Measurements from ENCODE around the gene PP2D1.

PP2D1 gene

DNA sequence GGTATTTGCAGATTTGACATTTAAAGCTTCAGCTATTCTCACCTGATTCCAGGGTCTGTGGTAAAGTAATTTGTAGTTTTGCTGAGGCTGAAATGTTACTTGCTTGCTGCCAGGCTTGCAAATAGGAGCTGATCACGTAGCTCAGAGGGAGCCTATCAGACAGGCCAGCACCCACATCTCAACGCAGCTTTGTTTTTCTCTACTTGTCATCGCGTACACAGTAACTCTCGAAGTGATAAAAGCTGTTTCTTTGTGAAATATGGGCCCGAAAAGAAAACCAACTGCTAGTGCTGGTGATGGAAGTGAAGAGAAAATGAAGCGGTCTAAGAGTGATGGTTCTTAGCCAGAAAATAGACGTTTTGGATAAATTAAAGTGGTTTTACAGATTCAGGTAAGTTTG, 41.7 kb downstream of the PP2D1 start:
- DNase-seq (ENCODE audit: low spot score), result peak; percentile 10

DNA sequence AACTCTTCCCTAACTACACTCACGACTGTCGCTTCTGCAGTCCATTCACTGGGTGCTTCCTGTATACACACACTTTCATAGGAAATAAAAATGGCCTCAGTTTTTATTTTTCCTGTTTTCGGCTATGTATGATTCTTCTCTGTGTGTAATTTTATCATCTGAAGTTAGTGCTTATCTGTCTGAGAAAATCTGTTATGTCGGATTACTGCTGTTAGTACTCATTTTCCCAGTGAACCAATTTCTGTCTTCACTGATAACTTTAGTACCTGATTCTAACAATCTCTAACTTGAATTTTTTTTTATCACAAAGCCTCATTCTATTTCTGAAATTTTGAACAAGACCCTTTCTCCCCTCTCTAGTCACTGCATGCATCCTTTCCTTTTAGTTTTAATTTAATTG, 44.3 kb downstream of the PP2D1 start:
- no peak for DNase-seq (ENCODE audit: low spot score)

DNA sequence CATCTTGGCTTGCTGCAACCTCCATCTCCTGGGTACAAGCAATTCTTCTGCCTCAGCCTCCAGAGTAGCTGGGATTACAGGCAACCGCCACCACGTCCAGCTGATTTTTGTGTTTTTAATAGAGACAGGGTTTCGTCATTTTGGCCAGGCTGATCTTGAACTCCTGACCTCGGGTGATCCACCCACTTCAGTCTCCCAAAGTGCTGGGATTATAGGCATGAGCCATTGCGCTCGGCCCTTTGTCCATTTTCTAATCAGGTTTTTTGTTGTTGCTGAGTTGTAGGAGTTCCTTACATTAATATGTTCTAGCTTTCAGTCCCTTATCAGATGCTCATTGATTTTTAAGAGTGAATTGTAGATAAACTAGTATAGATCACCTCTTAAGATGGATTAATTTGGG, 44.9 kb downstream of the PP2D1 start:
- no peak for DNase-seq (ENCODE audit: low spot score)

DNA sequence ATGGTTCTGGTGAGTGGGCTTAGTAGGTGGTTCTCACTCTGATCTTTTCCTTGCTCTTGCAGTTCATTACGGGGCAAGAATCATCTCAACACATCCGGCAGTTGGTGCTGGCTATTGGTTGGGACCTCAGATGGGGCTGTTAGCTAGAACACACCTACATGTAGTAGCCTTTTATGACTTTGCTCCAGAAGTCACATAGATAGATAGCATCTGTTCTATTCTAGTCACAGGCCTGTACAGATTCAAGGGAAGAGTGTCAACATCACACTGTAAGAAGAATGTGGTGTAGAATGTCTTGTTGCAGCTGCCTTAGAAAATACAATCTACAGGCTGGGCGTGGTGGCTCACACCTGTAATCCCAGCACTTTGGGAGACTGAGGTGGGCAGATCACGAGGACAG, 50.1 kb downstream of the PP2D1 start:
- DNase-seq (ENCODE audit: low spot score), result no peak

DNA sequence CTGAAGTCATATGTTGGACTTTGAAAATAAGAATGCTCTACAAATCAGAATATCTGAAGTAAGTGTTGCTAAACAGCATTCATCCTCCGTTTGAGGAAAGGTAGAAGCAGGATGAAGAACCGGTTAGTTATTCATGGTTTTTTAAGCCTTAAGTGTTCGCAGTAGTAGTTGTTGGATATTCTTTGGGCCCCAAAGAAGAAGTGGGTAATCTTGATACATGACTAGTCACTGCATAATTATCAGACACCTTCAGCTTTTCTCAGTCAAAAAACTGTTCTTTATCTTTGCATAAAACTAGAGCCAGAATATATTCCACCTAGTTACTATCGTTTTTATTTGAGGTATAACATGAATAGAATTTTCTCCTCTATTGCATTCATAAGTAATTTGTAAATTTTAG, 51.4 kb downstream of the PP2D1 start:
- DNase-seq (ENCODE audit: low spot score), result no peak

DNA sequence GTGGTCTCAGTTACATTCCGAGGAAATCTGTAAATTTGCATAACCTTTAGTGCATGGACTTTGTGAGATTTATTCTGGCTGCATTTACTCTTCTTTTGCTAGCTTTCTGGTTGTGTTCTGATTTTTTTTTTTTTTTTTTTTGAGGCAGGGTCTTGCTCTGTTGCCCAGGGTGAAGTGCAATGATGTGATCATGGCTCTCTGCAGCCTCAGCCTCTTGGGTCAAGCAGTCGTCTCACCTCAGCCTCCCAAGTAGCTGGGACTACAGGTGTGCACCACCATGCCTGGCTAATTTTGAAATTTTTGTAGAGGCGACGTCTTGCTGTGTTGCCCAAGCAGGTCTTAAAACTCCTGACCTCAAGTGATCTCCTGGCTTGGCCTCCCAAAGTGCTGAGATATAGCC, 52.6 kb downstream of the PP2D1 start:
- no peak for DNase-seq (ENCODE audit: low spot score)

DNA sequence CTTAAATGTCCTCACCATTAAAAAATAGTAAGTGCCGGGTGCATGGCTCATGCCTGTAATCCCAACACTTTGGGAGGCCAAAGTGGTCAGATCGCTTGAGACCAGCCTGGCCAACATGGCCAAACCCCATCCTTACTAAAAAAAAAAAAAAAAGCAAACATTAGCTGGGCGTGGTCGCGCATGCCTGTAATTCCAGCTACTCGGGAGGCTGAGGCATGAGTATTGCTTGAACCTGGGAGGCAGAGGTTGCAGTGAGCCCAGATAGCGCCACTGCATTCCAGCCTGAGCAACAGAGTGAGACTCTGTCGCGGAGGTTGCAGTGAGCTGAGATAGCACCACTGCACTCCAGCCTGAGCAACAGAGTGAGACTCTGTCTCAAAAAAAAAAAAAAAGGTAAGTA, 54.7 kb downstream of the PP2D1 start:
- peak; percentile 30 for DNase-seq (ENCODE audit: low spot score)

DNA sequence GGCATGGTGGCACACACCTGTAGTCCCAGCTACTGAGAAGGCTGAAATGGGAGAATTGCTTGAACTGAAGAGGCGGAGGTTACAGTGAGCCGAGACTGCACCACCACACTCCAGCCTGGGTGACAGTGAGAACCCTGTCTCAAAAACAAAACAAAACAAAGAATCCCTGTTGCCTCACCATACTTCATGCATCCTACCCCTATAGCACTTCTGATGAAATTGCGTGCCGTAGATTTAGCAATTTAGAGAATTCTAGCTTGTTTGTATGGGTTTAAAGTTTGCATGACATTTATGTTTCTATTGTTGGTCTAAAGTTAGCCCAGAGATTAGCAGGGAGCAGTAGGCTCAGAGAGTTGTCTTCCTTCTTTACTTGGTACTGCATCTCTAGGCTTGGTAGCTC, 57.4 kb downstream of the PP2D1 start:
- no peak for DNase-seq (ENCODE audit: low spot score)

DNA sequence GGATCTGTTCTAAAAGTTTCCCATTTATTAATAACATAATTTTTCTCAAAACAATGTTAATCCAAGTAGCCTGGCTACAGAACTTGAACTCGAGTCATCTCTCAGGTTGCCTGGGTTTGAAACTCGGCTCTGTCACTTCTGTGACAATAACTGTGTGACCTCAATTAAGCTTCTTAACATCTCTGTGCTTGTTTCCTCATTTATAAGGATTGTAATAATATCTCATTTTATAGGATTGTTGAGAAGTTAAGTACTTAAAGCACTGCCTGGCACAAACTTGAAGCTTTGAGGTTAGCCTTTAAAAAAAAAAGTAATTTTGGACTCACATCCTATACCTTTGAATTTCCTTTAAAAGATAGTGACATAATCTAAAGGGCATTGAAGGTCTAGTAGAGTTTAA, 61.7 kb downstream of the PP2D1 start:
- no peak for DNase-seq (ENCODE audit: low spot score)

DNA sequence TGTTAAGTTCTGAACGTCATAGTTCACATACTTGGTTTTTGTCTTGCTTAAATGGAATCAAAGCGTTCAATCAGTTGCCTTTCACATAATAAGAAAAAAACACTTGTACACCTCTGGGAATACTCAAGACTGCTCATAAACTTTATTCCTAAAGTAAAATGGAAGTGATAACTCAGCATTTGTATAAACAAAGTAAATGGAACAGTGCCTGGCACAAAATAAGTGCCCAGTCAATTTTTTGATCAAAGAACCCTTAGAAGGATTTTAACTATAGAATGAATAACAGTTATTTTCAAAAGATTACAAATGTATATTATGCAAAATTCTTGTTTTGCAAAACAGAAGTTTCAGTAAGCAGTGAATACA, 63.9 kb downstream of the PP2D1 start:
- no peak for DNase-seq (ENCODE audit: low spot score)

DNA sequence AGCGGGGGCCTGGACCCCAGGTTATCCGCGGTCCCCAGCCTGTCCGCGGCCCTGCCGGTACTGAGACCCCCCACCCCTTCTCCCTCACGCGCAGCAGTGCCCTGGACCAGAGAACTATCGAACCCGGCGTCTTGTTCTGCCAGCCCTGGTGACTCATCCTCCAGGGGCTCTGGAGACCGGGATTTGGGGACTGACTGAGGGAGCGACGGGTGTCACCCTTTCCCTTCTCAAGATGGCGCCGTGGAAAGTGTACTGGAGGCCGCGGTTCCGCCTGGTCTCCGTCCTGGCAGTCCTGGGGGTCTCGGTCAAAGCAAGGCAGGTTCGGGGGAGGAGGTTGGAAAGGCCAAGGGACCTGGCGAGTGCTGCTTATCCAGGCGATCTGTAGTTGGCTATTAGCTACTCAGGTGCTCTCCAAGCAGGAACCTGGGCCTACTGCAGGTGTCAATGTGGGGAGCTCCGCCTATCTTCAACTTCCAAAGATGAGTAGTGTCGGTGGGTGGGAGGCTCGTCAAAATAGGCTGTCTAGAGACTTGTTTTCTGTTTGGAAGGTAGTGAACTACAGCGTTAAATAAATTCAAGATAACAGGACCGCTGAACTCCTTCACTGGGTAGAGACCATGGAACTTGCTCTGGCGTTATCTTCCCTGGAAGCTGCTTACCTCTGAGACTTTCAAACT, 64.4 kb downstream of the PP2D1 start:
- DNase-seq (ENCODE audit: low spot score), result peak; percentile 62

DNA sequence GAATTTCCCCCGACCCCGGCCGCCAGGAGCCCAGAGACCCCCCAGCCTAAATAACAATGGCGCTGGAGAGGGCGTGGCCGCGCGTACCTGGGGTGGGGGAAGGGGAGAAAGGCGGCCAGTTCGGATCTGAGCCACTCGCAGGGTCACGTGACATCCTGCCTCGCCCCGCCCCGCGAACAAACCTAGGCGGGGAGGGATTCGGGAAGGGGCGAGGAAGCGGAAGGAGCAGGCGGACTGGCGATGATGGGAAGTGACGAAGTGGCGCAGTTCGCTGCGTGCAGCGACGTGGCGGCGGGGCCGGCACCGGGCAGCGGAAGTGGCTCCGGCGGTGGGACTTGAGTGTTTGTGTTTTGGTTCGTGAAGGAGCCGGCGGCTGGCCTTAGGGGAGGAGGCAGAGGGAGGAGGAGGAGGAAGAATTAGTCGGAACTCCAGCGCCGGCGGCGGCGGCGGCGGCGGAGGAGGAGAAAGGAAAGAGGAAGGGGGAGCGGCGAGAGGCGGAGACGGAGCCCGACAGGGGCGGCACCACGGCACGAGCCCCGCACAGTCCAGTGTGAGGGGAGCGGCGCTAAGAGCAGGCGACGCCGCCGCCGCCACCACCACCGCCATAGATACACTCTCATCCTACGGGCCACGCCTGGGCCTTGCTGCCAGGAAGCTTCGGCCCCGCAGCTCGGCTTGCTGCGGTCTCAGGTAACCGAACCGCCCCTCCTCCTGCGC, 65.1 kb downstream of the PP2D1 start, which contains the start of gene RAB5A:
TSS of gene RAB5A (plus strand) at position 266 of the 717 bp plus-strand sequence. CDS start 3,802 bp downstream, outside the sequence.
- DNase-seq (ENCODE audit: low spot score), result peak; percentile 99

DNA sequence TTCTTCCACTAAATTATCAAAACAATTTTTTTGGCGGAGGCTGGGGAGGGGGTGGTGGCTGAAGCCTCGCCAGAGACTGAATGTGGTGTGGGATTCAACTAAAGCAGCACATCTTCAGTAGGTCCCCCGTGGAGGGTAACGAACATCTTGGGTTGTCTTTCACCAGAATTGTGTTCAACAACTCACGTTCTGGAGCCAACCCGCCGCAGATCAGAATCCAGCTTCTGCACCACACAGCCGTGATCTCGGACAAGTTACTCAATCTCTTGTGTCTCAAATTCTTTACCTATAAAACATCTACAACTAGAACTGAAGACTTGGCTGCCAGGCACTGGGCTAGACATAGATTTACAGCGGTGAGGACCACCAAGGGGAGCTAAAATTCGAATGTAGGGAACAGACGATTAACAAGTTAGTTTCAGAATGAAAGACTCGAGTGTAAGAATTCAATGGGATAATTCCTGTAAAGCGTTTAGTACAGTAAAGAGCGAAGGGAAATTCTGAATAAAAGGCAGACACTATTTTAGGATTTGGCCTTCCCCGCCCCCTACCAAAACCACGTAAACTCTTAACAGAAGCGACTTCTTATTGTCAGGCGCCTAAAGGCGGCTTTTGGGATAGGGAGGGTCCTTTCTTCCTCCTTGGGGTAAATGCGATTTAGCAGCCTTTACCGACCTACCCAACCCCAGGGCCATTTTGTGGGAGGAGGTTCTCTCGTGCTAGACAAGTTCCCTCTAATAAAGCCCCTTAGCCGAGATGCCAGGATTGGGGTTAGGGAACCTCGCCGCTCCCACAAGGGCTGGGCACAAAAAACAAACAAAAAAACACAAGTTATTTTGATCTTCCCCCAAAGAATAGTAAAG, 65.9 kb downstream of the PP2D1 start:
- peak; percentile 6 for DNase-seq (ENCODE audit: low spot score)

DNA sequence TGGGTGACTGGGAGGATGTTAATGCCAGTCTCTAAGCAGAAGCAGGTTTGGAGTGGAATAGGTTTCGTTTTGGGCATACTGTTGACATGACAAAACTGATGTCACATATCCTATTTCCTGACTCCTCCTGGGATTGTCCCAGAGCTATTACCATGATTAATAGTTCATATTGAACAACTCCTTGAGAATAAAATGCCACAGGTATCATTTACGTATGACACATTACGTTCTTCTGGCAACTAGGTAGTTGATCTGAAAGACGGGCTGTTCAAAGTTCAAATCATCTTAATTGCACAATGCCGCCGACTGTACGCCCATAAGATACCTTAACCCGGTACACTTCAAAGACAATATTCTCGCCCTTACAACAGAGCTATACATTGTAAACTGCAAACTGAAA, 66.5 kb downstream of the PP2D1 start:
- DNase-seq (ENCODE audit: low spot score), result peak; percentile 47

DNA sequence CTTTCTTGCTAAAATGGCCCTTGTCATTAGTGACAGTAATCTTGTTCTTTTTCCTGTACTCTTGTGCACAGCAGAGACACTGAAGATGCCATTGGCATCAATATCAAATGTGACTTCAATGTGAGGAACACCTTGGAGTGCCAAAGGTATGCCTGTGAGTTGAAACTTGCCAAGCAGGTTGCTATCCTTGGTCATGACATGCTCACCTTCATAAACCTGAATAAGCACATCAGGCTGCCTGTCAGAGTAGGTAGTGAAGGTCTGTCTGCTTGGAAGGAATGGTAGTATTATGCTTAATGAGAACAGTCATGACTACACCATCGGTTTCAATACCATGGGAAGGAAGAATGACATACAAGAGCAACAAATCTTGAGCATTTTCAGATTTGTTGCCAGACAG, 71.4 kb downstream of the PP2D1 start:
- DNase-seq (ENCODE audit: low spot score), result no peak

DNA sequence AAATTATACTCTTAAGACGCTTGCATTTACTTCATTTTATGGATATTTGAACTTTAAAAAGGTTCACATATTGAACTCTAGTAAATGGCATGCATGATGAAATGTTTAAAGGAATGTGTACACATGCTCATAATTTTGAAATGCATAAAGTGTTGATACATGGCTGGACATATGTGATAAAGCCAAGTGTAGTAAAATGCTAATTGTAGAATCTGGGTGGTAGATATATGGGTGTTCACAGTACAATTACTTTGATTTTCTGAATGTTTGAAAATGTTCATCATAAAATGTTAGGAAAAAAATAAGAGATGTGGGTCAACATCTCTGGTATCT, 73.8 kb downstream of the PP2D1 start:
- DNase-seq (ENCODE audit: low spot score), result no peak

DNA sequence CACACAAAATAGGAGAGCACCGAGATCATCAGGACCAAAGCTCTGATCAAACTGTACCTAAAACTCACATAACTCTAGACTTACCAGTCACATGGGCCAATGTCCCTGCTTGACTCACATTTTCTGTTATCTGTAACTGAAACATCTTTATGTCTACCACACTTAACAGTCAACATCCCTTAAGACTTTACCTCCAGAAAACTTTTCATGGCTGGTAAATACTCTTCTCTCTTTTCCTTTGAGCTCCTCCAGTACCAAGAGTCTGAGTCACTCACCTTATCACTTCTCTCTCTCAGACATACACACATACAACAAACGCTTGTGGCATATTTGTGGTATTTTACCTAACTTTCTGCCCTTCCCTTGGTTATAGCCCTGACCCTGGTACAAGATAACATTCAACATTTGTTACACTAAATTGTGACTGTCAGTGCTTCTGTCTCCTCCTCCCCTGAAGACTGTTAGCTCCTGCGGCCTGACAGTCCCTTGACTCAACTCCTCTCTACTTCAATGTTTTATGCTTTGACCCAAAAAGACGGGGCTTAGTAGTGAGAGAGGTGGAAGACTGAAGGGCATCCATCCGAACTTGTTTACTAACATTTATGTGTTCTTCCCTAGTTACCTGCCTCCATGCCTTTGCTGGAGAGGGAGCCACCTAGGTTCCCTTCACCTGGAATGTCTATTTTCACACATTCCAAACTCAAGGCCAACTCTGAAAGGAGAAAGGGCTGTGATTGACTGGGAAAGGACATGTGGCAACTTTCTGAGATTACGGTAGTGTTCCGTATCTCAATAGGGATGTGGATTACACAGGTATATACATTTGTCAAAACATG, 74.4 kb downstream of the PP2D1 start:
- peak; percentile 54 for DNase-seq (ENCODE audit: low spot score)
